ENCODE measurements around the gene FAM117B.

The FAM117B gene

GRCh38 chr2:202736826-202737225, 102.1 kb downstream of the FAM117B start:
- no peak overlapping the region for H3K4me3 Mint-ChIP-seq
- peaks cover 31% of the 10 kb centered on the region for H3K36me3 Mint-ChIP-seq
- ATAC-seq (ENCODE audit: low read depth) (no peak), DNase-seq (ENCODE audit: low spot score in 2 of 2) (no peak)
- H3K4me1 Mint-ChIP-seq, result peaks cover 2% of the 10 kb centered on the region
- no peak overlapping the region for H3K27ac Mint-ChIP-seq
- H3K27me3 Mint-ChIP-seq, result no peaks in the 10 kb centered on the region
- H3K9me3 Mint-ChIP-seq, result peaks cover 7% of the 10 kb centered on the region

GRCh38 chr2:202743613-202744012, 108.8 kb downstream of the FAM117B start:
- Mint-ChIP-seq H3K27me3 (no peaks in the 10 kb centered on the region), H3K4me1 (peaks cover 10% of the 10 kb centered on the region), H3K27ac (peak overlapping the region; percentile 35), H3K9me3 (peaks cover 12% of the 10 kb centered on the region), H3K36me3 (peaks cover 44% of the 10 kb centered on the region), H3K4me3 (no peak overlapping the region)
- DNase-seq (ENCODE audit: low spot score in 2 of 2) (no peak), ATAC-seq (ENCODE audit: low read depth) (no peak)

- Mint-ChIP-seq H3K4me1 (peaks cover 22% of the 10 kb centered on the region), H3K9me3 (peaks cover 4% of the 10 kb centered on the region), H3K36me3 (peaks cover 25% of the 10 kb centered on the region), H3K27ac (peak overlapping the region; percentile 73), H3K4me3 (no peak overlapping the region), H3K27me3 (no peaks in the 10 kb centered on the region)
- DNase-seq (ENCODE audit: low spot score in 2 of 2) (no peak), ATAC-seq (ENCODE audit: low read depth) (no peak)
These were observed 114.7 kb downstream of the FAM117B start for GRCh38 chr2:202749477-202749876.

GRCh38 chr2:202750763-202751427, 116.1 kb downstream of the FAM117B start:
- Mint-ChIP-seq H3K9me3 (no peaks in the 10 kb centered on the region), H3K4me3 (no peak overlapping the region), H3K27me3 (no peaks in the 10 kb centered on the region), H3K27ac (peak overlapping the region; percentile 73), H3K4me1 (peaks cover 19% of the 10 kb centered on the region), H3K36me3 (peaks cover 19% of the 10 kb centered on the region)
- DNase-seq (ENCODE audit: low spot score in 2 of 2) (peak in 1 of 2 donors; percentile 12), ATAC-seq (ENCODE audit: low read depth) (peak; percentile 88)

- ATAC-seq (ENCODE audit: low read depth) (no peak), DNase-seq (ENCODE audit: low spot score in 2 of 2) (no peak)
- H3K27me3 Mint-ChIP-seq, result no peaks in the 10 kb centered on the region
- no peak overlapping the region for H3K4me3 Mint-ChIP-seq
- peaks cover 17% of the 10 kb centered on the region for H3K4me1 Mint-ChIP-seq
- H3K36me3 Mint-ChIP-seq, result peaks cover 12% of the 10 kb centered on the region
- no peak overlapping the region for H3K27ac Mint-ChIP-seq
- H3K9me3 Mint-ChIP-seq, result no peaks in the 10 kb centered on the region
These were observed 117.3 kb downstream of the FAM117B start for GRCh38 chr2:202752071-202752470.

GRCh38 chr2:202754936-202755335, 120.2 kb downstream of the FAM117B start:
- Mint-ChIP-seq H3K4me3 (no peak overlapping the region), H3K4me1 (peaks cover 11% of the 10 kb centered on the region), H3K27me3 (no peaks in the 10 kb centered on the region), H3K36me3 (peaks cover 21% of the 10 kb centered on the region), H3K9me3 (no peaks in the 10 kb centered on the region), H3K27ac (peak overlapping the region; percentile 3)
- ATAC-seq (ENCODE audit: low read depth) (no peak), DNase-seq (ENCODE audit: low spot score in 2 of 2) (no peak)

GRCh38 chr2:202756598-202756997, 121.8 kb downstream of the FAM117B start:
- ATAC-seq (ENCODE audit: low read depth) (no peak), DNase-seq (ENCODE audit: low spot score in 2 of 2) (no peak)
- Mint-ChIP-seq H3K4me3 (no peak overlapping the region), H3K9me3 (no peaks in the 10 kb centered on the region), H3K27ac (no peak overlapping the region), H3K4me1 (peaks cover 2% of the 10 kb centered on the region), H3K36me3 (peaks cover 30% of the 10 kb centered on the region), H3K27me3 (no peaks in the 10 kb centered on the region)

- H3K27me3 Mint-ChIP-seq, result no peaks in the 10 kb centered on the region
- H3K4me1 Mint-ChIP-seq, result peaks cover 2% of the 10 kb centered on the region
- no peak overlapping the region for H3K4me3 Mint-ChIP-seq
- no peaks in the 10 kb centered on the region for H3K9me3 Mint-ChIP-seq
- no peak for DNase-seq (ENCODE audit: low spot score in 2 of 2)
- ATAC-seq (ENCODE audit: low read depth), result no peak
- peaks cover 29% of the 10 kb centered on the region for H3K36me3 Mint-ChIP-seq
- no peak overlapping the region for H3K27ac Mint-ChIP-seq
These were observed 122.6 kb downstream of the FAM117B start for GRCh38 chr2:202757339-202757738.

GRCh38 chr2:202758128-202758527, 123.4 kb downstream of the FAM117B start:
- no peaks in the 10 kb centered on the region for H3K9me3 Mint-ChIP-seq
- DNase-seq (ENCODE audit: low spot score in 2 of 2), result no peak
- H3K36me3 Mint-ChIP-seq, result peaks cover 34% of the 10 kb centered on the region
- peaks cover 2% of the 10 kb centered on the region for H3K4me1 Mint-ChIP-seq
- H3K4me3 Mint-ChIP-seq, result no peak overlapping the region
- ATAC-seq (ENCODE audit: low read depth), result no peak
- H3K27ac Mint-ChIP-seq, result no peak overlapping the region
- H3K27me3 Mint-ChIP-seq, result no peaks in the 10 kb centered on the region

GRCh38 chr2:202758604-202759003, 123.8 kb downstream of the FAM117B start:
- no peak overlapping the region for H3K27ac Mint-ChIP-seq
- peaks cover 33% of the 10 kb centered on the region for H3K36me3 Mint-ChIP-seq
- H3K27me3 Mint-ChIP-seq, result no peaks in the 10 kb centered on the region
- peaks cover 2% of the 10 kb centered on the region for H3K4me1 Mint-ChIP-seq
- no peak overlapping the region for H3K4me3 Mint-ChIP-seq
- ATAC-seq (ENCODE audit: low read depth) (no peak), DNase-seq (ENCODE audit: low spot score in 2 of 2) (no peak)
- no peaks in the 10 kb centered on the region for H3K9me3 Mint-ChIP-seq

- peaks cover 37% of the 10 kb centered on the region for H3K36me3 Mint-ChIP-seq
- H3K4me1 Mint-ChIP-seq, result peaks cover 3% of the 10 kb centered on the region
- no peaks in the 10 kb centered on the region for H3K27me3 Mint-ChIP-seq
- H3K9me3 Mint-ChIP-seq, result no peaks in the 10 kb centered on the region
- DNase-seq (ENCODE audit: low spot score in 2 of 2), result no peak
- no peak for ATAC-seq (ENCODE audit: low read depth)
- no peak overlapping the region for H3K4me3 Mint-ChIP-seq
- H3K27ac Mint-ChIP-seq, result peak overlapping the region; percentile 77
These were observed 126.1 kb downstream of the FAM117B start for GRCh38 chr2:202760848-202761247.

GRCh38 chr2:202762556-202762955, 127.8 kb downstream of the FAM117B start:
- Mint-ChIP-seq H3K36me3 (peaks cover 43% of the 10 kb centered on the region), H3K4me3 (no peak overlapping the region)

GRCh38 chr2:202763916-202764315, 129.1 kb downstream of the FAM117B start:
- Mint-ChIP-seq H3K4me1 (peaks cover 6% of the 10 kb centered on the region), H3K9me3 (no peaks in the 10 kb centered on the region), H3K4me3 (no peak overlapping the region), H3K27ac (peak overlapping the region; percentile 7), H3K36me3 (peaks cover 42% of the 10 kb centered on the region), H3K27me3 (no peaks in the 10 kb centered on the region)
- no peak for DNase-seq (ENCODE audit: low spot score in 2 of 2)
- ATAC-seq (ENCODE audit: low read depth), result no peak

More at GRCh38 chr2:202762556-202762955, 127.8 kb downstream of the FAM117B start:
- ATAC-seq (ENCODE audit: low read depth) (no peak), DNase-seq (ENCODE audit: low spot score in 2 of 2) (no peak)
- Mint-ChIP-seq H3K4me1 (peaks cover 3% of the 10 kb centered on the region), H3K27me3 (no peaks in the 10 kb centered on the region), H3K27ac (peak overlapping the region; percentile 81), H3K9me3 (no peaks in the 10 kb centered on the region)

- no peaks in the 10 kb centered on the region for H3K9me3 Mint-ChIP-seq
- no peaks in the 10 kb centered on the region for H3K27me3 Mint-ChIP-seq
- H3K27ac Mint-ChIP-seq, result peak overlapping the region; percentile 19
- no peak for ATAC-seq (ENCODE audit: low read depth)
- H3K4me1 Mint-ChIP-seq, result peaks cover 6% of the 10 kb centered on the region
- no peak overlapping the region for H3K4me3 Mint-ChIP-seq
- DNase-seq (ENCODE audit: low spot score in 2 of 2), result no peak
- peaks cover 42% of the 10 kb centered on the region for H3K36me3 Mint-ChIP-seq
These were observed 130.2 kb downstream of the FAM117B start for GRCh38 chr2:202764991-202765390.

GRCh38 chr2:202765436-202765835, 130.7 kb downstream of the FAM117B start:
- Mint-ChIP-seq H3K27ac (peak overlapping the region; percentile 19), H3K9me3 (no peaks in the 10 kb centered on the region), H3K27me3 (no peaks in the 10 kb centered on the region), H3K4me1 (peaks cover 6% of the 10 kb centered on the region), H3K4me3 (no peak overlapping the region), H3K36me3 (peaks cover 38% of the 10 kb centered on the region)
- ATAC-seq (ENCODE audit: low read depth) (no peak), DNase-seq (ENCODE audit: low spot score in 2 of 2) (no peak)
